AG09309 (cell line): Measurements from ENCODE around the gene ARHGAP25.

ENCODE experiments used
- DNase-seq: peaks from one replicate; pipeline ENCODE4 v3.0.0-alpha.2; 2010; ENCODE audit warnings: low read depth
- H3K4me3 ChIP-seq: 2 replicates; pipeline ENCODE4 v1.5.1; 2011; ENCODE audit warnings: mild to moderate bottlenecking, low read depth, low read length, moderate library complexity; ENCODE audit not compliant: control insufficient read depth
- CTCF ChIP-seq: IDR thresholded peaks from 2 replicates; pipeline ENCODE4 v1.5.1; 2011; ENCODE audit warnings: mild to moderate bottlenecking, low read depth, low read length, inconsistent platforms; ENCODE audit not compliant: insufficient read depth, control insufficient read depth; ENCODE audit errors: missing control alignments

Gene ARHGAP25

GRCh38 chr2:68811364-68811763 is 76.8 kb downstream of the ARHGAP25 start:
- no peak overlapping the region for H3K4me3 ChIP-seq
- TF ChIP-seq CTCF = no peak
- DNase-seq = no peak

- TF ChIP-seq CTCF = no peak
- no peak for DNase-seq
- no peak overlapping the region for H3K4me3 ChIP-seq
Observed at GRCh38 chr2:68812251-68812650, 77.6 kb downstream of the ARHGAP25 start.

DNA sequence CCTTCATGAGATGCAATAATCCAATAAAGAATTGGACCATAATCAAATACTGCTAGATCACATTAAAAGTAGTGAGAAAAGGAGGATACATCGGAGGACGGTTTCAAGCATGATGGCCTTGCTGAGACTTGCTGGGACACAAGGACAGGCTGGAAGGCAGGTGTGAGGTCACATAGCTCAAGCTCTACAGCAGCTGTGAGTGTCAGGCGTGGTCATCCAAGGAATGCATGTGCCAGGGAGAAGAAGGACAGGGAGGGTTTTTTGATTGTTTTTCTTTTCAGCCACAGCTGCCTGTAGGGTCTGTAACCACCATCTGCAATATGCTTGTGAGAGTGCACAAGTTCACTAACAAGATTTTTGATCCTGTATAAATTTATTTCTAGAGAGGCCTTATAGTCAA is 79.0 kb downstream of the ARHGAP25 start:
- TF ChIP-seq CTCF = no peak
- H3K4me3 ChIP-seq = no peak overlapping the region
- DNase-seq = no peak

GRCh38 chr2:68817306-68817705 is 82.7 kb downstream of the ARHGAP25 start:
- H3K4me3 ChIP-seq = no peak overlapping the region
- no peak for TF ChIP-seq CTCF
- no peak for DNase-seq

DNA sequence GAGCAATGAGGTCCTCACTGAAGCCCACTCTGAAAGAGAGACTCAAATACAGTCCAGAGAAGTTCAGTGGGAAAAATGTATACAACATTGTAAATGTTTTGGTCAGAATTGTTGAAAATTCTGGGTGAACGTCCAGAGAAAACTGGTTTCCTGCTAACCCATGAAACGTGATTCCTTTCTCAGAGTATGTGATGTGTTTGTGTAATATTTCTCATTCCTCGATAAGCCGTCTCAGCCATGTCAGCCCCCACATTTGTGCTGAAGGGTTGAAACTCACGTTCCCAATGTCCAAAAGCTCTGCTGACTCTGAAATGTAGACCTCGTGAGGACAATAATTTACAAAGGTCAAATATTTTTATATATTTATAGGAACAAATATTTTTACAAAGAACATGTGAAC is 84.9 kb downstream of the ARHGAP25 start:
- no peak for TF ChIP-seq CTCF
- DNase-seq = no peak
- no peak overlapping the region for H3K4me3 ChIP-seq

DNA sequence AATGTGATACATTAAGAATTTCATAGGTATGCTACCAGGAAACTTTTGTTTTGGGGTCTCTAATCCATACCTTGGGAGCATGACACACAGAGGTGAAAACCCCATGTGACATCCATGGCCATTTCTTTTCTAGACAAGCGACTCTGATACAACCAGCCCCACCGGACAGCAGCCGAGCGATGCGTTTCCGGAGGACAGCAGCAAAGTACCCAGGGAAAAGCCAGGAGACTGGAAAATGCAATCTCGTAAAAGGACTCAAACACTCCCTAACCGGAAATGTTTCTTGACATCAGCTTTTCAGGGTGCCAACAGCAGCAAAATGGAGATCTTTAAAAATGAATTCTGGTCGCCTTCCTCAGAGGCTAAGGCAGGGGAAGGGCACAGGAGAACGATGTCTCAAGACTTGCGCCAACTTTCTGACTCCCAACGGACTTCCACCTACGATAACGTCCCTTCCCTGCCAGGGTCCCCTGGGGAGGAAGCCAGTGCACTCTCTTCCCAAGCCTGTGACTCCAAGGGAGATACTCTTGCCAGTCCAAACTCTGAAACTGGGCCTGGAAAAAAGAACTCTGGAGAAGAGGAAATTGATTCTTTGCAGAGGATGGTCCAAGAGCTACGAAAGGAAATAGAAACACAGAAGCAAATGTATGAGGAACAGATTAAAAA is 87.7 kb downstream of the ARHGAP25 start:
- TF ChIP-seq CTCF = no peak
- no peak overlapping the region for H3K4me3 ChIP-seq
- DNase-seq = no peak

DNA sequence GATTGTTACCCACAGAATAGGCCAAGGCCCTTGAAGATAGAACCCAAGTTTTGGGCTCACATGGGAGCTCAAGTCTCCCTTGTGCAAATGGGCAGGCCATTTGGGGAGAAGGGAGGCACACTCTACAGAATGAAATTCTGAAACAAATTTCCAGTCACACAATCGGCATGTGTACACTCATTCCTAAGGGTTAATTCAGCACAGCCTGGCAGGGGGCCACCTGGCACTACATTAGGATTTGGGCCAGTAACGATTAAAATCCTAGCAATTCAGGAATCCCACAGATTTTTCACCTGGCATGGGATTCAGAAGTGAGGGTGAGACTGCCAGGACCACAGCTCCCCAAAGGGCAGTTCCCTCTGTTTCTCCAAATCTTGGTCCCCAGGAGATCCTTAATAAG is 90.2 kb downstream of the ARHGAP25 start:
- no peak for DNase-seq

More for the DNA sequence above, 90.2 kb downstream of the ARHGAP25 start:
- H3K4me3 ChIP-seq = no peak overlapping the region
- TF ChIP-seq CTCF = no peak
